Mesendoderm (in vitro differentiated cells): ENCODE data around the gene MORN4.

Experiments used
- DNase-seq: peaks from one replicate; pipeline ENCODE4 v3.0.0; 2013
- H2AK5ac ChIP-seq: 2 replicates; pipeline ENCODE4 v1.6.1; 2013; ENCODE audit warnings: low read length, inconsistent platforms
- H2BK120ac ChIP-seq: 2 replicates; pipeline ENCODE4 v1.6.1; 2013; ENCODE audit warnings: low read depth, mild to moderate bottlenecking, low read length, moderate library complexity, mixed read lengths
- H2BK15ac ChIP-seq: replicated peaks from 2 replicates; pipeline ENCODE4 v1.6.1; 2013; ENCODE audit warnings: low read depth, mild to moderate bottlenecking, moderate library complexity
- H2BK5ac ChIP-seq: 2 replicates; pipeline ENCODE4 v1.6.1; 2013; ENCODE audit warnings: low read length, inconsistent platforms
- H3K18ac ChIP-seq: 2 replicates; pipeline ENCODE4 v1.6.1; 2013; ENCODE audit warnings: mild to moderate bottlenecking, low read length, mixed read lengths
- H3K23ac ChIP-seq: one replicate; pipeline ENCODE4 v1.6.1; 2013; ENCODE audit warnings: low read length
- H3K27ac ChIP-seq: 2 replicates; pipeline ENCODE4 v1.5.1; 2013; ENCODE audit warnings: low read depth, mild to moderate bottlenecking, inconsistent platforms, low read length, moderate library complexity
- H3K27me3 ChIP-seq: 2 replicates; pipeline ENCODE4 v1.6.1; 2013; ENCODE audit warnings: low read length, control low read depth, mild to moderate bottlenecking, inconsistent platforms; ENCODE audit not compliant: insufficient read depth, poor library complexity
- H3K36me3 ChIP-seq: 2 replicates; pipeline ENCODE4 v1.6.1; 2013; ENCODE audit warnings: low read length, inconsistent platforms; ENCODE audit not compliant: control insufficient read depth, insufficient read depth
- H3K4ac ChIP-seq: one replicate; pipeline ENCODE4 v1.6.1; 2013; ENCODE audit warnings: low read depth, mild to moderate bottlenecking, low read length, moderate library complexity
- H3K4me1 ChIP-seq: 2 replicates; pipeline ENCODE4 v1.6.1; 2013; ENCODE audit warnings: low read depth, low read length, inconsistent platforms; ENCODE audit not compliant: control insufficient read depth
- H3K4me2 ChIP-seq: 2 replicates; pipeline ENCODE4 v1.6.1; 2013; ENCODE audit warnings: low read length
- H3K4me3 ChIP-seq: 2 replicates; pipeline ENCODE4 v1.5.1; 2013; ENCODE audit warnings: mild to moderate bottlenecking, low read length
- H3K56ac ChIP-seq: one replicate; pipeline ENCODE4 v1.6.1; 2013; ENCODE audit warnings: low read length
- H3K79me1 ChIP-seq: 2 replicates; pipeline ENCODE4 v1.6.1; 2013; ENCODE audit warnings: low read length, inconsistent platforms
- H3K79me2 ChIP-seq: 2 replicates; pipeline ENCODE4 v1.6.1; 2013; ENCODE audit warnings: mild to moderate bottlenecking, low read length; ENCODE audit not compliant: control insufficient read depth, insufficient read depth
- H3K9ac ChIP-seq: 2 replicates; pipeline ENCODE4 v1.6.1; 2013; ENCODE audit warnings: low read length, inconsistent platforms
- H4K5ac ChIP-seq: one replicate; pipeline ENCODE4 v1.6.1; 2013; ENCODE audit warnings: low read length
- H4K8ac ChIP-seq: one replicate; pipeline ENCODE4 v1.6.1; 2013; ENCODE audit warnings: low read depth, mild to moderate bottlenecking, control low read depth, low read length, moderate library complexity
- WGBS: extraction: QIAGEN DNeasy Blood & Tissue Kit; methylation state at CpG from one replicate; pipeline ENCODE4 v1.1.7; 2013; ENCODE audit warnings: low lambda C conversion rate, missing lambda C conversion rate; ENCODE audit not compliant: insufficient coverage; ENCODE audit errors: extremely low coverage; 5-methylcytosine and 5-hydroxymethylcytosine counted together

MORN4 gene

DNA sequence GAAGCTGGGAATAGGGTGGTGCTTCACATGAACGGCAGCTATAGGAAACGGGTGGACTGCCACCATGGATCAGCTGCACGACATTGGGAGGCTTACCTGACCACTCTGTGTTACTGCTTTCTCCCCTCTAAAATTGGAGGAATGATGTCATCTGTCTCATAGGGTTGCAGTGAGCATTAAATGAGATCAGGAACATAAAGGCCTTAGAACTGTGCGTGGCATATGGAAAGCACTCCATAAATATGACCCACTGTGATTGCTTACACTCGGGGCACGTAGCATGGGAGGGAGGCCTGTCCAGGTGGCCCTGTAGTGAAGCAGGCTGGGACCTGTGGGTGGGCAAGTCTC lies 34.1 kb downstream of the MORN4 start:
- no peak for DNase-seq
- Histone ChIP-seq H3K79me1 (no peaks in the 10 kb centered on the region), H3K9ac (no peak overlapping the region), H2BK120ac (no peak overlapping the region), H3K4me3 (no peak overlapping the region), H4K8ac (no peak overlapping the region), H3K4me2 (no peak overlapping the region), H3K56ac (no peak overlapping the region), H2AK5ac (no peak overlapping the region), H3K4ac (no peak overlapping the region), H3K79me2 (no peaks in the 10 kb centered on the region), H3K18ac (no peak overlapping the region), H2BK15ac (no peak overlapping the region), H3K23ac (no peak overlapping the region), H2BK5ac (no peak overlapping the region), H3K27me3 (no peaks in the 10 kb centered on the region), H3K4me1 (no peaks in the 10 kb centered on the region), H3K27ac (no peak overlapping the region), H3K36me3 (no peaks in the 10 kb centered on the region), H4K5ac (no peak overlapping the region)
- WGBS, result no CpG with 5 or more reads among the region's 6 CpGs

DNA sequence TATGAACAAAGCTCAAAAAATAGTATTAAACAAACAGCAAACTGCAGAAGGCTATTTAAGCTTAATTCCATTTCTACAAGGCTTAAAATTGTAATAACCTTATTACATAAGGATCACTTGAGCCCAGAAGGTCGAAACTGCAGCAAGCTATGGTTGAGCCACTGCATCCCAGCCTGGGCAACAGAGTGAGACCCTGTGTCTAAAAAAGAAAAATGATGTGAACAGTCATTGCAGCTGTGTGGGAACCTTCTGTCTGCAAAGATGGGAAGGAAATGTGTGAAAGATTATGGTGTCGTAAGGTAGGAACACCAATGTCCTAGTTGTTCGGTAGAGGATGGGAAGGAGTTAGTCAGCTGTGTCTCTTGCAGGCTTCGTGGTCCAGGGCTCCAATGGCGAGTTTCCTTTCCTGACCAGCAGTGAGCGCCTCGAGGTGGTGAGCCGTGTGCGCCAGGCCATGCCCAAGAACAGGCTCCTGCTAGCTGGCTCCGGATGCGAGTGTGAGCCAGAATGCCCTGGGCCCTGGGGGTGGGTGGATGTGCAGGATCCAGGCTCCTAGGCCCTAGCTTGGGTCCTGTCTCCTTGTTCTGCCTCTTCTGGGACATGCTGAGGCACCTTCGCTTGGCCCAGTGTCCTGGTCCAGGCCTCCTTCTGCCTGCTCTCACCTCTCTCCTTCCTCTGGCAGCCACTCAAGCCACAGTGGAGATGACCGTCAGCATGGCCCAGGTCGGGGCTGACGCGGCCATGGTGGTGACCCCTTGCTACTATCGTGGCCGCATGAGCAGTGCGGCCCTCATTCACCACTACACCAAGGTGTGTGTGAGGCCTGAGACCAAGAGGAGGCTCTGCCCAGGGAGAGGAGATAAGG lies 34.7 kb downstream of the MORN4 start:
- Histone ChIP-seq H2BK15ac (no peak overlapping the region), H3K4me2 (no peak overlapping the region), H3K79me2 (no peaks in the 10 kb centered on the region), H3K36me3 (no peaks in the 10 kb centered on the region), H3K9ac (no peak overlapping the region), H3K18ac (no peak overlapping the region), H4K5ac (no peak overlapping the region), H3K56ac (no peak overlapping the region), H2BK5ac (no peak overlapping the region), H3K27me3 (no peaks in the 10 kb centered on the region), H3K79me1 (no peaks in the 10 kb centered on the region), H4K8ac (no peak overlapping the region), H3K27ac (no peak overlapping the region), H3K4ac (no peak overlapping the region), H2AK5ac (no peak overlapping the region), H3K23ac (no peak overlapping the region), H3K4me1 (no peaks in the 10 kb centered on the region), H3K4me3 (no peak overlapping the region), H2BK120ac (no peak overlapping the region)
- no CpG with 5 or more reads among the region's 19 CpGs for WGBS
- DNase-seq, result no peak

DNA sequence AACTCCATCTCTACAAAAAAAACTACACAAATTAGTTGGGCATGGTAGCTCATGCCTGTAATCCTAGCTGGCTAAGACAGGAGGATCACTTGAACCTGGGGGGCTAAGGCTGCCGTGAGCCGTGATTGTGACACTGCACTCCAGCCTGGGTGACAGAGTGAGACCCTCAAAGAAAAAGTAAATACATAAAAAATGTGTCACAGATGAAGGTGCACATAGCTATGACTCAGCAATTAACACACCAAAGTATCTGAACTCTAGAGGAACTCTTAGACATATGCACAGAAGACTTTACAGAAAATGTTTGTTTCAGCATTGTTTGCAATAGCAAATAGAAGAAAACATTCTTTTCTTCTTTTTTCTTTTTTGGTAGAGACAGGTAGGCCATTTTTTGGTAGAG lies 35.5 kb downstream of the MORN4 start:
- Histone ChIP-seq H2BK5ac (no peak overlapping the region), H3K36me3 (no peaks in the 10 kb centered on the region), H3K4me2 (no peak overlapping the region), H4K5ac (no peak overlapping the region), H3K23ac (no peak overlapping the region), H3K79me2 (no peaks in the 10 kb centered on the region), H3K4me3 (no peak overlapping the region), H2AK5ac (no peak overlapping the region), H2BK15ac (no peak overlapping the region), H3K27me3 (no peaks in the 10 kb centered on the region), H2BK120ac (no peak overlapping the region), H3K56ac (no peak overlapping the region), H3K27ac (no peak overlapping the region), H3K9ac (no peak overlapping the region), H4K8ac (no peak overlapping the region), H3K79me1 (no peaks in the 10 kb centered on the region), H3K4me1 (no peaks in the 10 kb centered on the region), H3K4ac (no peak overlapping the region), H3K18ac (no peak overlapping the region)
- no CpG with 5 or more reads among the region's 2 CpGs for WGBS
- DNase-seq, result no peak

DNA sequence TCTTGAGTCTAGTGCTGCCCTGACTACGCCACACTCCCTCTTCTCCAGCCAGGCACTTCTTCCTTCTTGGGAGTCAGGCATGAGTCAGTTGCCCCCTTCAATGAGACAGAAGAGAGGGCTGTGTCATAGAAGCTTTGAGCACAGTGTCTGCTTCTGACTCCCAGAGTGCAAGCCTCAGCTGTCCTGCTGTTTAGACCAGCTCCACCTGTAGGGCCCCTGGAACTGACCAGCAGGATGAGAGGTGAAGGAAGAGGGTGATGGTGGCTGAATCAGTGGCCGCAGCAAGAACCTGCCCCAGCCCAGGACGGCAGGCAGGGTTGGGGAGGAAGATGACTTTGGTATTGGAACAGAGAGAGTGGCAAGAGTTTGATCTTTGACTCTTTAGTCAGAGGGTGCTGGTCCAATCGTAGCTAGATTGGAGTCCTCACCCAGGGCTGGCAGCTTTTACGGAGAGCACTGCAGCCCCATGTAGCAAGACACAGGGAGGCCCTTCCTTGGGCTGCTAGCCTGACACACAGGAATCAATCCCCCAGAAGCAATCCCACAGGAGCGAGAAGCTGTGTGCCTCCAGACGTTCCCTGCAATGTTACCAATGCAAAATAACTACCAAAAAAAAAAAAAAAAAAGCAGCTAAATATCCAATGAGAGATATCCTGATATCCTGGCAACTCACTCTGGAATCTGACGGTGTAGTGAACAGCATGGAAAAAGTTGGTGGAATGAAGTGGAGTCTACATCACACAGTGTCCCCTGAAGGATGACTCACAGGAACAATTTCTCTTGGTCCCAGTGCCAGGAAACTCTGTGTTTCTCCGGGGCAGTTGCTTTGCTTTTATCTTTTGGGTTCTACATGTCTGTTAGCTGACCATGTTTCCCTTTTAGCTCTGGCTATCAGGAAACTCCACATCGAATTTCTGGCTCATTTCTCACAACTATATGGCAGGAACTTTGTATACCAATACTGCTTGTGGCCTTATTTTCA lies 36.9 kb downstream of the MORN4 start:
- DNase-seq, result no peak

DNA sequence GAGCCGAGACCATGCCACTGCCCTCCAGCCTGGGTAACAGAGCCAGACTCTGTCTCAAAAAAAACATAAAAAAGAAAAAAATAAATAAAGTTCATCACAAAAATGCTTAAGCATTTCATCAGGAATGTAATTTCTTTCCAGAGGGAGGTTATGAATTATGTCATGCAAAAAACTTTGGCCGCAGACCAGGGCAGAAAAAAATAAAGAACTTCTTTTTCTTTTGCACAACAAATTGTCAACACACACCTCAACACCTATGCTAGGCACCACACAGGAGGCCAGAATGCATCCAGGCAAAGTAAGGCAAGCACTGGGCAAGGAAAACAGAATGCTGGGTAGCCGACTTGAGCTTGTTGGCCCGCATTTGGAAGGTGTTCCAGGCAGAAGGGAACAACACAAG lies 39.9 kb downstream of the MORN4 start:
- no peak overlapping the region for H3K27ac ChIP-seq
- no peaks in the 10 kb centered on the region for H3K27me3 ChIP-seq
- no peak overlapping the region for H3K18ac ChIP-seq
- no peaks in the 10 kb centered on the region for H3K79me2 ChIP-seq
- H2BK120ac ChIP-seq, result no peak overlapping the region
- no peak for DNase-seq
- no peak overlapping the region for H4K8ac ChIP-seq
- no peak overlapping the region for H2AK5ac ChIP-seq
- H4K5ac ChIP-seq, result no peak overlapping the region
- H3K79me1 ChIP-seq, result no peaks in the 10 kb centered on the region
- no peak overlapping the region for H3K4me3 ChIP-seq
- H3K9ac ChIP-seq, result no peak overlapping the region
- H3K56ac ChIP-seq, result no peak overlapping the region
- H2BK5ac ChIP-seq, result no peak overlapping the region
- H3K4me1 ChIP-seq, result no peaks in the 10 kb centered on the region
- H3K4me2 ChIP-seq, result no peak overlapping the region
- no peaks in the 10 kb centered on the region for H3K36me3 ChIP-seq
- no peak overlapping the region for H3K4ac ChIP-seq
- H2BK15ac ChIP-seq, result no peak overlapping the region
- H3K23ac ChIP-seq, result no peak overlapping the region
- no CpG with 5 or more reads among the region's 4 CpGs for whole genome bisulfite sequencing

More for the DNA sequence above, 36.9 kb downstream of the MORN4 start:
- Histone ChIP-seq H2BK120ac (no peak overlapping the region), H4K8ac (no peak overlapping the region), H3K4me3 (no peak overlapping the region), H3K56ac (no peak overlapping the region), H2BK15ac (no peak overlapping the region), H3K4me1 (no peaks in the 10 kb centered on the region), H2BK5ac (no peak overlapping the region), H3K23ac (no peak overlapping the region), H3K18ac (no peak overlapping the region), H2AK5ac (no peak overlapping the region), H3K4ac (no peak overlapping the region), H3K27me3 (no peaks in the 10 kb centered on the region), H3K36me3 (no peaks in the 10 kb centered on the region), H3K79me2 (no peaks in the 10 kb centered on the region), H4K5ac (no peak overlapping the region), H3K4me2 (no peak overlapping the region), H3K79me1 (no peaks in the 10 kb centered on the region), H3K27ac (no peak overlapping the region), H3K9ac (no peak overlapping the region)
- WGBS, result no CpG with 5 or more reads among the region's 10 CpGs
